NB4 (cell line): ENCODE measurements around the gene FAM90A26.
"Not testable (repeated sequence)": the region's sequence is repeated elsewhere in the genome, so short reads cannot be mapped to it uniquely, and the experiment has no call there.

Experiments used
- CTCF ChIP-seq: IDR thresholded peaks from one replicate; pipeline ENCODE4 v1.5.1; 2012; ENCODE audit warnings: low read depth, low read length
- MAX ChIP-seq: IDR thresholded peaks from 2 replicates; pipeline ENCODE4 v1.6.1; 2011; ENCODE audit warnings: low read depth, low read length
- MYC ChIP-seq: IDR thresholded peaks from 2 replicates; pipeline ENCODE4 v1.6.1; 2011; ENCODE audit warnings: low read depth, low read length
- POLR2A ChIP-seq: IDR thresholded peaks from 2 replicates; pipeline ENCODE4 v1.6.1; 2011; ENCODE audit warnings: mild to moderate bottlenecking; ENCODE audit not compliant: insufficient read length; ENCODE audit errors: extremely low read depth

GRCh38 chr4:9132849-9133248 lies 37.4 kb upstream of the FAM90A26 start:
- TF ChIP-seq CTCF, MYC, POLR2A, MAX: not testable (repeated sequence)
